ENCODE results near the gene DIS3L.
A peak's percentile ranks its signal among the peaks of the same experiment; 100 is the strongest.
"Not testable (repeated sequence)": the region's sequence is repeated elsewhere in the genome, so short reads cannot be mapped to it uniquely, and the experiment has no call there.

The DIS3L gene

DNA sequence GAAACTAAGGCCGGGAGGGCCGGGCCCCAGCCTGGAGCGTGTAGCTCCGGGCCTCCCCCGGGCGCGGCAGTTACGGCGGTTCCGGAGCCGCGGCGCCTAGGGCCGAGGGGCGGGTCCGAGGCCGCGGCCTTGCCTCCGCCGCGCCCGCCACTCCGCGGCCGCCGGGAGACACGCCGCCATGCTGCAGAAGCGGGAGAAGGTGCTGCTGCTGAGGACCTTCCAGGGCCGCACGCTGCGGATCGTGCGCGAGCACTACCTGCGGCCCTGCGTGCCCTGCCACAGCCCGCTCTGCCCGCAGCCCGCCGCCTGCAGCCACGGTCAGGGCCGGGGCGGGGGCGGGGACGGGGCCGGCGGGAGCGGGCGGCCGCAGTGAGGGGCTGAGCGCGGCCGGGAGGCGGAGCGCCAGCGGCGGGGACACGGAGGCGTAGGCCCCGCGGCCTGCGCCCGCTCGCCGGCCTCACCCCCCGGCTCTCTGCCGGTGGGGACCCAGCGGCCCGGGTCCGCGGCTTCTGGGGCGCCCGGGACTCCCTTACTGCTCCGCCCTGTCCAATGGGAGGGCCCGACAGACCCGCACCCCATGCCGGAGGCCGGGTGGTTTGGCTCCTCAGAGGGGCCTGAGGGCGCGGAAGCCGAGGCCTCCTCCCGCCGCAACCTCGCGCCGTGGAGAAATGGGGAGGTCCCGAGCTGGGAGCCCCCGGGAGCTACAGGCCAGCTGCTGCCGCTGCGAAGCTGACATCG lies at the start of gene DIS3L:
Gene DIS3L, plus strand, starts transcription at position 150 of the 738 bp plus-strand sequence. Its CDS starts 29 bp downstream, at position 179.
- no peak for DNase-seq

DNA sequence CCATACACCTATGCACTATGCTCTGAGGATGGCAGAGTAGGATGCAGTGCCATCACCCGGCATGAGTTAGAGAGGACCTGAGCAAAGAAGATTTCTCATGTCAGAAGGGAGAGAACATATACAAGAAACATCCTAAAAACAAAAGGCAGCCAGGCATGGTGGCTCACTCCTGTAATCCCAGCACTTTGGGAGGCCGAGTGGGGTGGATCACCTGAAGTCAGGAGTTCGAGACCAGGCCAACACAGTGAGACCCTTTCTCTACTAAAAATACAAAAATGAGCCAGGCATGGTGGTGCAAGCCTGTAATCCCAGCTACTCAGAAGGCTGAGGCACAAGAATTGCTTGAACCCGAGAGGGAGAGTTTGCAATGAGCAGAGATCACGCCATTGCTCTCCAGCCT lies 47.5 kb upstream of the DIS3L start:
- DNase-seq, result not testable (repeated sequence)

DNA sequence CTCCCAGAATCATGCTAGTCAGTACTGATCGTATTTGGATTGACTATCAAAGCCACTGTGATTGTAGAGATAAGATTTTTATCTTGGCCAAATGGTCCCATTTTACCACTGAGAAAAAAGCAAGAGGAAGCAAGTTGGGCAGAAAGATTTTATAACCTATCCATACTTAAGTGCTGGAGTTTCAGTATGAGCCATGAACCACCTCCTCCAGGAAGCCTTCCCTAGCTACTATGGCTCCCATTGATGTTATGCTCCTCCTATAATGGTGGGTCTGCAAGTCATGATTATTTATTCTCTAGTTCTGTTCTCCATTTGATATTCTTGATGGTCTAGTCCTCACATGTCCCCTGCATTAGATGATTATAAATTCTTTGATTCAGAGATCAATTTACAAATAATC lies 46.4 kb upstream of the DIS3L start:
- no peak for DNase-seq

DNA sequence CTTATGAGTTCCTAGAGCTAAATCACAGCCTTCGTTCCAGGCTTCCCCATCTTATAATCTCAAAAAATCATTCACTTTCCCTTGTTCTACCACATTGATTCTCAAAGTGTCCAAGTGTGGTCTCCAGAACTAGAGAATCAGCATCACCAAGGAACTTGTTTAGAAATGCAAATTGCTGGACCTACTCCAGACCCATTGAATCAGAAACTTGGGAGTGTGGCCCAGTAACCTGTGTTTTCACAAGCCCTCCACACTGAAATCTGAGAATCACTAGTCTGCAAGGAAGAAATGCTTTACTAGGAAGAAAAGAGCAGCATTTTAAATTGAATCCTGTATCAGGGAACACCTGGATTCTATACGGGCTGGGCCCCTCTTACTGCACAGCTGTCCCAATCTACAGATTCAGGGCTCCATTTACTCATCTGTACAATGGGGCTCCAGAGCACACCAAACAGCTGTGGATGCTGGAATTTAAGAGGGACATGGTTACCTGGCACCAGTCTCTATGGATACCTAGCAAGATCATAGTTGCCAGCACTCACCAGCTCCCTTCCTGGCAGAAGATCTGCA lies 43.7 kb upstream of the DIS3L start:
- DNase-seq, result no peak

DNA sequence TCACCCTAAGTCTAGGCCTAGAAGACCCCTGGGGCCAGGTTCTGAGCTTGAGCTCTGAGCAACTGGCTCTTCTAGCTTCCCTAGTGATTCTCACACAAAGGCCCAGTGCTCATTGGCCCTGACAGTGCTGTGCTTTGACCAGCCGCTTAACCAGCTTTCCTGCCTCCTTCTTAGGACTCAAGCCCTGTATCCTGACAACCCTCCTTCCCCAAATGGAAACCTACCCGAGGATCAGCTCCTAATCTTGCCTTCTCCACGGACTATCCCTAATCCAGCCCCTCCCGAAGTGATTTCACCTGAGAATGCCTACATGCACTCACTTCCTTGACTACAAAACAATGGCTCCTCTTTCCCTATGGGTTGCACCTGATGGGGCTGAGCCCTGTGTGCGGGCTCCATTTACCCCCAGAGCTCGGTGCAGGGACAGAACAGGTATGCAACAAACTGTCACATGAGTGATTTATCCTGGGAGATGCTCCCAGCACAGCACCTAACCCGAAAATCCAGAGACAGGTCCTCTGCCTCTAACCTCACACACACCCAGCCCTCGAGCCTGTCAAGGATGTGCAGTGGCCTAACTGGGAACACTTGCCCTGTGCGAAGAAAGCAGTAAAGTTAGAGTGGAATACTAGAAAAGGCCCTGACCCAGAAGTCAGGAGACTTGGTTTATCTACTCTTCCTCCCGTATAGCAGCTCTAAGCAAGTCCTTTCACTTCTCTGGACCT lies 42.1 kb upstream of the DIS3L start:
- DNase-seq, result no peak

DNA sequence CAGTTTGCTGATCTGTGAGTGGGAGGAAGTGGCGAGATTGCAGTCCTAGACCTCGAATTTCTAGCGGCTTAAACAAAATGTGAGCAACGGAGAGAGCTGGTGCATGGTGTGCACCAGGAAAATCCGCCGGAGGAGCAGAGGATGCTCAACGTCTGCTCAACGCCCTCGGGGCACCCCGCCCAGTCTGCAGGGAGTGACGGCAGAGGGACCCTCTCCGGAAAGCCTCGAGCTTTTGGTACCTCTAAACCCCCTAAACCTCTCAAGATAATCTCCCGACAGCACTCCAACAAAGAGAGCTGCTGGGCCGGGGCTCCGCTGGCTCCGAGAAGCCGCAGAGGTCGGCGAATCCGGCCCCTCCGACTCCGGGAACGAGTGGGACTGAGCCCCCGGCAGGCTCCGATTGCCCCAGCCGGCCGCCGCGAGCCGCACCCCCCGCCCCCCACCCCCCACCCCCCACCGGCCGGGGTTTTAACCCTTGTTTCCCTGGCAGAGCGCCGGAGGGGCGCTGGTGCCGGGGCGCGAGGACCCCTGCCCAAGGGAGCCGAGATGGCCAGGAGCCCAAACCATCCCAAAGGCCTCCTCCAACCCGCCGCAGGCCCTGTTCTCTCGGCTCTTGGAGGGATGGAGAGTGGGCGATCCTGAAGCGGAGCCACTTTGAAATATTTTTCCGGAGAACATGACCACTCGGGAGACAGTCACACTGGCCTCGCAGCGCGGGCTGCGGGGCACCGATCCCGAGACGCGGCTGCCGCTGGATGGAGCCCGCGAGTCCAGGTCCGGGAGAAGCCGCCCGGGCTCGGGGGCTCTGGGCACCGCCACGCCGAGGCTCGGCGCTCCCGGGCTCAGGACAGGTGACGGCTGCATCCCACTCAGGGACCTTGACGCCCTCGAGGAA lies 41.3 kb upstream of the DIS3L start:
- peak; percentile 37 for DNase-seq

DNA sequence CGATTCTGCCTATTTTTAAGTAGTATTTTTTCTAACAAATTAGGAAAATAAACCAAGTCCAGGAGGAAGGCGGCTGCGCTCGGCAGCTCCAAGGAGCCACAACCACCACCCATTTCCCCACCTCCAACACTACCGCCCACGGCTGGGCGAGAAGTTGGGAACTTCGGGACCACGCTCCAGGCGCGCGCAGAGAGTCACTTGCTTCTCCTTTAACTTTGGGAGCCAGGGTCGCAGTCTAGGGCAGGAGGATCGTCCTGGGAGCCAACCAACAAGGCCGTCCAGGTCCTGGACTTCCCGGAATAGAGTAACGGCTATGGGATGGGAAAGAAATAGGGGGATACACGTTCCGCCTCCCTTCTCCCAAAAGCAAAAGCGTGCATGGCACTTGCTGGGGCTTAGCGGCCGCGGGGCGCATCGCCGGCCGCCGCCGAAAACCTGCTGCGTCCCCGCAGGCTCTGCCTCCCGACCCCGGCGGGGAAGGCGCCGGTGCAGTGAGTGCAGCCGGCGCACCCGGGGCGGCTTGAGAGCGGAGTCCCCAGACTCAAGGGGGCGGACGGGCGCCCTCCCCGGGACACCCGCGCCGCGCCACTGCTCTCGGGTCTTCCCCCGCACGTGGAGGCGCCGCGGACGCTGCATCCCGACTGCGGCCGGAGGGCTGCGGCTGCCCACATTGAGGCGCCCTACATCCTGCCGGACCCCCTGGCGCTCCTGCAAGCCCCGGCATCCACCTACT lies 40.5 kb upstream of the DIS3L start:
- no peak for DNase-seq

DNA sequence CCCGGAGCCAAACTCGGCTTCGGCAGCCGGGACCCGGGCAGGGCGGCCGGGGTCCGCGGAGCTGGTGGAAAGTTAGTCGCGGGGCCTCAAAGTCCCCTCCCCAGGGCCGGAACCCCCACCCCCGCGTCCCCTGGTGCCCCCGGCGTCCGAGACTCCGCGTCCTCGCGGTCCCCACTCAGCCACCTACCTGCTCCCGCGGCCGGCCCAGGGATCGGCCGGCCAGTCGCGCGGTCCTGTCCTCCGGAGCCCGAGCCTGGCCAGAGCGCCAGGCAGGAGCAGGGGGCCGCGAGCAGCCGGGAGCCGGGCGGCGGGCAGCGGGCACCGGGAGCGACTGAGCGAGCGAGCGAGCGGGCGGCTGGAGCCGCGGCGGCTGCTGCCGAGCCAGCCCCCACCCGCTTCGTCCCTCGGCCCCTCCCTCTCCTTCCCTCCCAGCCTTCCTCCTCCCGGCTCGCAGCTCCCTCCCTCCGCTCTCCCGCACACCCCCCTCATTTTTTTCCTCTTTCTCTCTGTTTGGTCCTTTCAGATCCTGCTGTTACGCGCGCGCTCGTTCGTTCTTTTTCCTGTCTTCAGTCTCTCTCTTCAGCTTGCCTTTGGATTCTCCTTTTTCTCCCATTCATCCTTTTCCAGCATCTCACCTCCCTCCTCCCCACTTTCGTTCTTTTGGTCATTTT lies 39.8 kb upstream of the DIS3L start, which contains the start of gene MEGF11:
Gene MEGF11, minus strand, starts transcription at position 333 of the 671 bp plus-strand sequence. CDS start 125,347 bp downstream, outside the sequence.
- DNase-seq, result peak; percentile 49

DNA sequence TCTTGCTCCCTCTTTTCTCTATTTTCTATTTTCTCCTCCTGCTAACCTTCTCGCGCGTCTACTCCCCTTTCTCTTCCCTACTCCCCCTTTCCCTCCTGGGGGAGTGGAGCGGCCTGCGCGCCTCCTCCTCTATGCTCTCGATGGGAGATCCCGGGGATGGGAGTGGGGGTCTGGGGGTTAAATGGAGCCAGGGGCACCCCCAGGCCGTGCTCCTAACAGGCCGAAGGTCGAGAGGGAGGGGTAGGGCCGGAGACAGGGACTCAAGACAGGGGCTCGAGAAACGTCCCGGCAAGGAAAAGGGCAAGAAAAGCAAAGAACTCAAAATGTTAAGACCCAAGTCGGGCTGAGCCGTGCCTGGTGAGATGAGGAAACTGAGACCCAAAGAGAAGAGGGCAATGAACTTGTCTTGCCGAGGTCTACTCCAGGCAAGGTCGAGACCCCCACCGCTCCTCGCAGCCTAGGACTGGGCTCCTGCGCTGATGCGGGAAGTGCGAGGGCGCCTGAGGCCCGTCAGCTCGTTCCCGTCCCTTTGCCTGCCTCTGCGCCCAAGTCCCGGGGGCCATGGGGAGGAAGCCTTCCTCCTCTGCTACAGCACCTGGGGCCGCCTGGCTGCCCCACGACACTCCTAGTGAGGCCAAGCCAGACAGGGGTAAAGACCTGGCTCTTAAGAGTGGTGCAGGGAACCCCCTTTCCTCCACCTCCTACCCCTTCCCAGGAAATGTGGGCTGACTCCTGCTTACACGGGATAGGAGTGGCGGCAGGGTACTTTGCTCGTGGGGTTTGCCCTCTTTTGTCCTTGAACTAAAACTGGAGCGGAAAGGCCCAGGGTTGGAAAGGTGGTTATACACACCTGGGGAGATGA lies 39.0 kb upstream of the DIS3L start:
- DNase-seq, result no peak

DNA sequence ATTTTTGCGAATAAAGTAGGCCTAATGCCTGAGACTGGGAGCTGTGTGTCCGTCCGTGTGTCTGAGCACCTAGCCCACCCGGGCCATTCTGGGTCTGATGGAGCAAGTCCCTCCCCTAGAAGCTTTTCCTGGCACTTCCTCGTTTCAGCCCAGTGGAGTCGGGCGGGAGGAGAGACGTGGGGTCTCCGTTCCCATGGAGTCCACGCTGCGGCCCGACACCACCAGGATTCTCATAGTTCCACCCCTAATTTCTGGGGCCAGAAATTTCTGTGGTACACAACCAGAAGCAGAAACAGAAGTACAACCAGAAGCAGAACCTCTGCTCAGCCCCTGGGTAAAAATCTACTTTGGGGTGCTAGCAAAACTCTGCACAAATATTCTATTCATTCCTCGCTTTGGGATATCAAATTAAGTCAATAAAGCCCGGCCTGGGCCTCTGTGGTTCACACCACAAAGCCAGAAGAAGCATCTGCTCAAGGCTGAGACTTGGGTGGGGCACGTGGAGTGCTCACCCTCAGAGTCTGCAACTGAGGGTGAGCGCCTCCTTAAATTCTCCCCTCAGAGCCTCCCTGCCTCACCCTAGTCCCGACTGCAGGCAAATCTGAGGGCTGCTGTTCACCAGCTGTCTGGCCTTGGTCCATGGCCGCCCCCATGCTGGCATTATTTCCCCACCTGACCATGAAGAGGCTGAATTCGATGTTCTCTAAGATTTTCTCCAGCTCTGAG lies 38.3 kb upstream of the DIS3L start:
- no peak for DNase-seq

DNA sequence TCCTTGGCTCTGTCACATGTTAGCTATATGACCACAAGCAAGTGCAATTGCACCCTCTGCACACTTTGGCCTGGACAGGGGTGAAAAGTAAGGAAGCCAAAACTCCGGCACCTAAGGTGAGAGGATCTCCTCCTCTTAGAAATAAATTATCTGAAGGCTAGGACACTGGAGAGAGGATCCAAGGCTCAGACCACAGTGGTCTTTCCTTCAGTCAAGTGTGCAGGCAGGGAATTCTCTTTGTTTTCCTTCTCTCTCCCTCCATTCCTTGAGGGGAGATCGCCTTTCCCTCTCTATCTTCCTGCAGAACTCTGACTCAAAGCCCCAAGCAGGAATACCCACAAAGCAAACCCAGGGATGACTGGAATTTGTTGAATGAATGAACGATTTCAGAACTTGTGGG lies 36.7 kb upstream of the DIS3L start:
- no peak for DNase-seq

DNA sequence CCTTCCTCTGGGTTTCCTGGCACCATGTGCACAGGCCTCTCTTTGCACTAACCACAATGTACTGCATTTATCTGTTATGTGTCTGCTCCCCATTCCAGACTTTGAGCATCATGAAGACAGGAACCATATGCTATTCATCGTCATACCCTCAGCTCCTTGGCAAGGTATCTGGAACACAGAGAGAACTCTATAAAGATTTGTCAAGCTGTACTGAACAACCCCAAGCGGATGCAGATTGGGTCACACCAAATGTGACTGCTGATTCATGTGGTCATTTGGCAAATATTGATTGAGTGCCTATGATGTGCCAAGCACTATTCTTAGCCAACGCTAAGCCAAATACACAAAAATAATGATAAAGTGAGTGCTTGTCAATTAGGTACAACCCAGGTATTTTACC lies 32.3 kb upstream of the DIS3L start:
- no peak for DNase-seq

DNA sequence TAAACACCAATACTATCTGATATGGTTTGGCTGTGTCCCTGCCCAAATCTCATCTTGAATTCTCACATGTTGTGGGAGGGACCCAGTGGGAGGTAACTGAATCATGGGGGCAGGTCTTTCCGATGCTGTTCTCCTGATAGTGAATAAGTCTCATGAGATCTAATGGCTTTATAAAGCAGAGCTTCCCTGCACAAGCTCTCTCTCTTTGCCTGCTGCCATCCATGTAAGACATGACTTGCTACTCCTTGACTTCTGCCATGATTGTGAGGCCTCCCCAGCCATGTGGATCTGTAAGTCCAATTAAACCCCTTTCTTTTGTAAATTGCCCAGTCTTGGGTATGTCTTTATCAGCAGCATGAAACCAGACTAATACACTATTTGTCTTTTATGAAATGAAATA lies 30.5 kb upstream of the DIS3L start:
- not testable (repeated sequence) for DNase-seq

DNA sequence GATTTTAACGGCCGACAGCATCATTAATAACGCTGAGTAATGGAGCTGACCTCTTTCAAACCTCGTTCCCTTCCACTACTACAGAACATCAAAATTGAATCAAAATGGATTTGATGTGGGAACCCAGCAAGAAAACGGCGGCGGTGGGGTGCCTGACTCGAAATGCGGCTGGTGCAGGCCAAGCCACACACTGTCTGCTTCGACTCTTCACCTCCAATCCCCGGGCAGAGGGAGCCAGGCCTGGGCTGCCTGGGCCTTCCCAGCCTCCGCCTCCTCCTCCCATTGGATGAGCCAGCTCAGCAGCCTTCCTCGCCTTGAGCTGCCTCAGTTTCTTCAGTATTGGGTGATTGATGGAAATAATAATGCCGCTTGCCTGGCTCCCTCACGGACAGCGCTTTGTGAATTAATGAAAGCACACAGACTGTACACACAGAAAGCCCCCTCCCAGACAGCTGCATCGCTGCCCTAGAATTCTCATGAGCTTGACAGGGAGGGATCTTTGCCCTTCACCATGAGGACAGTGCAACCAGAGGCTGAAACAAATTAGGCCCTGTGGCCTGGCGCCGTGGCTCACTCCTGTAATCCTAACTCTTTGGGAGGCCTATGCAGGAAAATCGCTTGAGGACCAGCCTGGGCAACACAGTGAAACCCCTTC lies 28.4 kb upstream of the DIS3L start:
- DNase-seq, result no peak

DNA sequence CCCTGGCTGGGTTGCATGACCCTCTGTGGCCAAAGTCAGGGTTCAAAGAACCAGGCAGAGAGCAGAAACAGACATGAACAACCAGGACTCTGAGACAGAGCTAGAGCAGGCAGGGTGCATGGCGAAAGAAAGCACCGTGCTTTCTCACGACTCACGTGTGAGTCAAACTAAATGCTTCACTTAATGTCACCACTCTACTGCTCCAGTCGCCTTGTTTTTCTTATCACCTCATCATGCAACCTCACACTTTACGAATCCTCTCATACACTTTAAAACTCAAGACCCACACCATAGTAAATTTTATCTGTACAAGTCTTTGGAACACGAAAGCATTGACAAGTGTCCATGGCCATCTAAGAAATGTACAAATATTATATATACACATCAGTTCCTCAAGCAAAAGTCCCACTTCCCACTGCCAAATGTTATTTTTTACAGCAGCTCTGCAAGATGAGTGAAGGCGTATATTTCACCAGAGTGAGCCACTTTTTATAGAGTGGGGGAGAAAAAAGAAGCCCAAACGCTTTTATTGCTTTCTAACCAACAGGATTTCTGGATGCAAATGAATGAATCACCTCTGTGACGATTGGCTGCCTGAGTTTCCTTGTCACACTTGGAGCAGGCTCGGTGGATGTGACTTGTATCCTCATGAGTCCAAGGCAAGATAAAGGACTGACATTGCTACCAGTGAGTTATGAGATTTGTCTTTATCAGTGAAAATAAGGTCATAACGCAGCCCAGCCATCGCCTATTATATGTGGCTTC lies 23.9 kb upstream of the DIS3L start:
- DNase-seq, result peak; percentile 75

DNA sequence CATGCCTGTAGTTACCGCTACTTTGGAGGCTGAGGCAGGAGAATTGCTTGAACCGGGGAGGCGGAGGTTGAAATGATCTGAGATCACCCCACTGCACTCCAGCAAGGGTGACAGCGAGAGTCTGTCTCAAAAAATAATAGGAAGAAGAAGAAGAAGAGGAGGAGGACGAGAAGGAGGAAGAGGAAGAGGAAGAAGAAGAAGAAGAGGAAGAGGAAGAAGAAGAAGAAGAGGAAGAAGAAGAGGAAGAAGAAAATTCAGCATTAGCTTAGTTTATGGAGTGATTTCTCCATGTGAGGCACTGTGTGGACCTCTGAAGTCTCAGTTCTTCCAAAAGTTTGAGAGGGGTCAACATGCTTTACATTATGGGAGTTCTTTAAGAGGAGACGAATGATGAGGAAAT lies 22.4 kb upstream of the DIS3L start:
- DNase-seq, result no peak

DNA sequence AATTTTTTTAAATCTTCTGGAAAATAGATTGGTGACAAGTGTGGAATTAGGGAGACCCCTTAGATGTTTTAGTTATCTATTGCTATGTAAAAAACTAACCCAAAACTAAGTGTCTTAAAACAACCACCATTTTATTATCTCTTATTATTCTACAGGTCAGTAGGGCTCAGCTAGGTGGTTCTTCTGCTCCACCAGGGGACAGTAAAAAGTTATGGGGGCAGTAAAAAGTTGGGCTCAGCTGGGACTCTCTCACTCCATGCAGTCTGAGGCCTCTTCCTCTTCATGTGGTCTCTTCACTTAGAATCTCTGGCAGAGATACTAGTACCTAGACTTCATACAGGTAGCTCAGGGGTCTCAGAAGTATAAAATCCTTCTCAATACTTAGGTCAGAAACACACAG lies 18.0 kb upstream of the DIS3L start:
- DNase-seq, result no peak

DNA sequence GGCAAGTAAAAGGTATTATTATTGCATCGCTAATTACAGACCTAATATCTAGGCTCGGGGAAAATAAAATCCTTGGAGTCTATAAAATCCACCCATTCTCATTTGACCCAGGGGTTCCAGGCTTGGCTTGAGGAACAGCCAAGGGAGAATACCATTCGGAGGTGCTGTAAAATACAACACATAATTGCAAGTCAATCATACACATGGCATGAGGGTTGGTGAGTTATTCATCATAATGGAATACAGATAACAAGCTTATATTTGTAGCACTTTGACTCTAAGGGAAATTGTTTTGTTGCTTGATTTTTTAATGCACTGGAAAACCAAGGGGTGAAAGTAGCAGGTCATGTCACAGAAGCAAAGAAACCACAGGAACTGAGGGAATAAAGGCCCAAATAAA lies 16.8 kb upstream of the DIS3L start:
- no peak for DNase-seq

DNA sequence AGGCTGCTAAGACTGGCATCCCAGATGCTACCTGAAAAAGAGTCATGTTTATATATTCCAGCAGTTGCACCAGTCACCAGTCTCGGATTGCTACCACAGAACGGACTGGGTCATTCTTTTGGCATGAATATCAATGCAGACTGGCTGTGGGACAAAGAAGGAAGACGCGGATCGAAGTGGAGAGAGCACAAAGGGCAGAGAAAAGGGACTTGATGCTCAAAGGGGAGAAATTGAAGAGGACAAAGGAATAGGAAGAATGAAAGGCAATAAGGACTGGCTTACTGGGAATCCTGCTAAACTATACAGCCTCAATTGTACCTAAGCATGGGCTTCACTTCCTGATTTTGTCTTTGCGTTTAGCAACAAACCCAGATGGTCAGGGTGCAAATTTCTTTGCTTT lies 15.3 kb upstream of the DIS3L start:
- DNase-seq, result no peak
